Skeletal muscle satellite cell (primary cell): ENCODE results near the gene GABRA1. TPM values are rescaled to one million over a fixed set of nuclear protein-coding genes. Genes with fewer than 3 reads are reported as not detected.

Experiments used
- H3K27me3 ChIP-seq: 2 replicates; pipeline ENCODE4 v1.7.0; 2013; ENCODE audit warnings: low read length; ENCODE audit not compliant: control insufficient read depth, insufficient read depth
- H3K36me3 ChIP-seq: 2 replicates; pipeline ENCODE4 v1.7.0; 2013; ENCODE audit warnings: mild to moderate bottlenecking, control low read depth, low read length; ENCODE audit not compliant: insufficient read depth
- H3K4me1 ChIP-seq: 2 replicates; pipeline ENCODE4 v1.7.0; 2013; ENCODE audit warnings: low read length; ENCODE audit not compliant: control insufficient read depth, insufficient read depth
- H3K4me2 ChIP-seq: 2 replicates; pipeline ENCODE4 v1.7.0; 2013; ENCODE audit warnings: mild to moderate bottlenecking, low read length
- H3K4me3 ChIP-seq: 2 replicates; pipeline ENCODE4 v1.7.0; 2013; ENCODE audit warnings: low read length
- H3K9ac ChIP-seq: 2 replicates; pipeline ENCODE4 v1.7.0; 2013; ENCODE audit warnings: mild to moderate bottlenecking, low read depth, low read length, moderate library complexity
- H3K9me3 ChIP-seq: replicated peaks from 2 replicates; pipeline ENCODE4 v1.7.0; 2013; ENCODE audit warnings: mild to moderate bottlenecking, control low read depth, low read length
- total RNA-seq: library from RNA; depleted of rRNA; stranded (reverse); fragments of >200 nt; gene quantifications from 2 replicates; pipeline ENCODE4 v1.2.3, GENCODE V29; 2012; rRNA removed

Gene GABRA1
- total RNA-seq = not detected in 2 replicates

DNA sequence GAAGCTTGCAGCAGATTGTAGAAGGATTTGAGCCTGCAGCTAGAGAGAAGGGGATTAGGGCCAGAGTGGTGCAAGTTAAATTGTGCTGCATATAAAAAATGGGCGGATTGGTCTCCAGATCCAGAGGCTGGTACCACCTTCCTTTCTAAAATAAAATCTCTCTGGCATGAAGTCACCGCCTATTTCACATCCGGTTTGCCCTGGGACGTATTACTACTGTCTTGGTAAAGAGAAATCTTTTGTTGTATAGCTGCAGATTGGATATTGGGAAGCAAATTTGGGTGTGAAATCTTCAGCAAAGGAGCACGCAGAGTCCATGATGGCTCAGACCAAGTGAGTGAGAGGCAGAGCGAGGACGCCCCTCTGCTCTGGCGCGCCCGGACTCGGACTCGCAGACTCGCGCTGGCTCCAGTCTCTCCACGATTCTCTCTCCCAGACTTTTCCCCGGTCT, at the start of gene GABRA1:
Gene GABRA1, plus strand, starts transcription at position 180 of the 451 bp plus-strand sequence. CDS start 2,691 bp downstream, outside the sequence.
- Histone ChIP-seq H3K27me3 (no peaks in the 10 kb centered on the region), H3K4me2 (no peak within 1 kb of the TSS), H3K9me3 (no peaks in the 10 kb centered on the region), H3K4me3 (no peak within 1 kb of the TSS), H3K36me3 (no peaks in the 10 kb centered on the region), H3K9ac (no peak within 1 kb of the TSS), H3K4me1 (no peaks in the 10 kb centered on the region)

DNA sequence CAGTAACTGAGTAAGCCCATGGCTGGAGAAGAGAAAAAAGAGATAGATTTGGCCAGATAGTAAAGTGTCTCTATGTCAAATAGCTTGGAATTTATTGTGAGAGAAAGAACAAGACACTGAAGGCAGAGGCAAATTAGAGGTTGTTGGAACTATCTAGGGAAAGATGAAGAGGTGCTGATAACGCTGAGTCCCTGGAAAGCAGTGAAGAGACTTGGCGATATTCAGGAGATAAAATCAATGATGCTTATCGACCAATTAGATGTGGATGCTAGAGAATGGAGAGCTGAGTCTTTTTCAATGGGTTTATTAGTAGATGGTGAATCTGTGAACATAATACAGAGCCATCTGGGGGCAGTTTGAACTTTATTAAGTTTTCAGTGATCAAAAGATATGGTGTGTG, 48.6 kb upstream of the GABRA1 start:
- Histone ChIP-seq H3K9ac (no peak overlapping the region), H3K9me3 (no peaks in the 10 kb centered on the region), H3K27me3 (no peaks in the 10 kb centered on the region), H3K4me2 (no peak overlapping the region), H3K36me3 (no peaks in the 10 kb centered on the region), H3K4me3 (no peak overlapping the region), H3K4me1 (no peaks in the 10 kb centered on the region)

DNA sequence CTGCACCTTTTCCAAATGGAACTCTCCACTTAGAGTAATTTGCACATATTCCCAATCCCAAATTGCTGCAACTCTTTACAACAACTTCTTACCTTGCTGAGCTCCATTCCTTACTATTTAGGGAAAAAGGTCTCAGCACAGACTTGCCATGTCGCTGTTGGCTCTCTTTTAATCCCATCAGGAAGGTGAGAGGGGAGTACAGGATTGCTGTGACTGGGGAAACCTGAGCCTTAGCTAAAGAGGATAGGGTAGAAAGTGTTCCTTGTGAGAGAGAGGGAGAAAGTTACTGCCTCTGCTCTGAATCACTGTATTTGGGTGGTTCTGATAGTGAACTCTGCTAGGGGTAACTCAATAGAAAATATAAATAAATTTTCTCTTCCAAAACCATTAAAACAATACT, 43.7 kb upstream of the GABRA1 start:
- Histone ChIP-seq H3K4me3 (no peak overlapping the region), H3K4me2 (no peak overlapping the region), H3K9ac (no peak overlapping the region), H3K9me3 (peaks cover 3% of the 10 kb centered on the region), H3K36me3 (no peaks in the 10 kb centered on the region), H3K4me1 (no peaks in the 10 kb centered on the region), H3K27me3 (no peaks in the 10 kb centered on the region)

DNA sequence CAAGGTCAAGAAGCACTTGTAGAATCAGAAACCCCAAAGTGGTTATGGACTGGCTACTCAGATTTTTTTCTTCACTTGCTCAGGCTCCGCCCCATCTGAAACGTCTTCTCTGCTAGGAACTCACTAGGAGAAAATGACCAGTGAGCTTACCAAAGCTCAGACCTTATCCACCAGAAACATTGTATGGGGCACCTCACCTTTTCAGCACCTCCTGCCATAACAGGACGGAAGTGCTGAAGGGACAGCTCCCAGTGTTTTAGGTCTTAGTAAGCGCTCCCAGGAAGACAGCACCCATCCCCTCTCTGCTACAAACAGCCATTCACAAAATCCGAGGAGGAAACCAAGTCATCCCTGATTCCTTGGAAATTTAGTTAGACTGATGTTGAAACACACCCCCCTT, 1.2 kb upstream of the GABRA1 start:
- Histone ChIP-seq H3K4me3 (no peak overlapping the region), H3K9ac (no peak overlapping the region), H3K4me1 (no peaks in the 10 kb centered on the region), H3K9me3 (no peaks in the 10 kb centered on the region), H3K27me3 (no peaks in the 10 kb centered on the region), H3K36me3 (no peaks in the 10 kb centered on the region), H3K4me2 (no peak overlapping the region)

DNA sequence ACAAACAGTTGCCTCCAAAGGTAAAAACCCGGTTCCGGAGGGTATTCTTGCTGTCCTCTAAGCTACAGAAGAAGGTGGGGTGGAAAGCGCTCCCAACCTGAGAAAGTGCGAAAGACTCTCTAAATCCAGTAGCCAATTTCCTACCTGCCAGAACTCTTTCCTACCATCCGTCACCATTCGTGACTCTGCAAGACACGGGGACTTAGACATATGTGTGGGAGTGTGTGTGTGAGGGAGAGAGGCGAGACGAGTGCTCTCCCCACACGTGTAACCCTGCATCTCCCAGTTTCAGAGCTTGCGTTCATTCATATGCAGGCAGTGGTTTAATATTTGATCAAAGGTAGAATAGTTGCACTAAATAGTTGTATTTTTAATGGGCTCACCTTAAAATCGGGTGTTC, 473 bp upstream of the GABRA1 start:
- Histone ChIP-seq H3K36me3 (no peaks in the 10 kb centered on the region), H3K27me3 (no peaks in the 10 kb centered on the region), H3K9ac (no peak overlapping the region), H3K4me2 (no peak overlapping the region), H3K9me3 (no peaks in the 10 kb centered on the region), H3K4me1 (no peaks in the 10 kb centered on the region), H3K4me3 (no peak overlapping the region)

DNA sequence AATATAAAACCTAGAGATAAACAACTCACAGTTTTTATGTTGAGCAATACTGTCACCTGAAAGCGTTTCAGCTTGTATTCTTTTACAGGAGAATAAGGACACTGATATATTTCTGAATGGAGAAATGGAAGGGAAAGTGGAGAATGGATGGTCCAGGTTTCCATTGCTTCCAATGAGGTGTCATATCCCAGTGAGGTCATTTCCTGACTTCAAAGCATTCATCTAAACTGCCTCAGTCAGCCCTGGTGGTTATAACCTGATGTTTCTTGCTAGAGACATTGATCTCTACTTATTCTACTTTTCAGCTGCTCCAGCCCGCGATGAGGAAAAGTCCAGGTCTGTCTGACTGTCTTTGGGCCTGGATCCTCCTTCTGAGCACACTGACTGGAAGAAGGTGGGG, 2.6 kb downstream of the GABRA1 start:
- no peaks in the 10 kb centered on the region for H3K4me1 ChIP-seq
- H3K4me3 ChIP-seq = no peak overlapping the region
- no peak overlapping the region for H3K4me2 ChIP-seq
- H3K9me3 ChIP-seq = no peaks in the 10 kb centered on the region
- H3K9ac ChIP-seq = no peak overlapping the region
- no peaks in the 10 kb centered on the region for H3K27me3 ChIP-seq
- no peaks in the 10 kb centered on the region for H3K36me3 ChIP-seq

DNA sequence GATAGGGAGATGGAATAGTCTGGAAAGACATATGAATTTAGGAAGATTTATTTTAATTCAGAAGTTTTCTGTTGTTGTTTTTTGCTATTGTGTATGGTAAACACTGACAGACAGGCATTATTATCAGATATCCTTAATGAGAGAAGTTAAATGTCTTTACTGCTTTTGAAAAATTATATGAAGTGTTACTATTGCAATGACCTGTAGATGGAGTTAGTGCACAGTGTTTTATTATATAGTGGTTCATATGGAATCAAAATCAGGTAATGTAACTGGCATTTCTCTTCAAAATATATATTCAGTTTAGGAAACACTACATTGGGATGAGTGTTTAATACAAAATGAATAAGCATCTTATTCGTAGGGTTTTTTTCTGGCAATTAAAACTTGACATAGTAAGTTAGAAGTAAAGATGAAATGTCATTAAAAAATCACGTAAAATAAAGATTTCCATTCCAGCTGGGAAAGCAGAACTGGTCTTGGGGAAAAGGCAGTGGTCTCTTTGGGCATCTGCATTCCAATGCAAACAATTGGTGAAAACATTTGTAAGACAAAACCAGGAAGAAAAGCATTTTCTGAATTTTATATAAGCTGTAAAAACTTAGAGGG, 3.9 kb downstream of the GABRA1 start:
- Histone ChIP-seq H3K9ac (no peak overlapping the region), H3K27me3 (no peaks in the 10 kb centered on the region), H3K36me3 (no peaks in the 10 kb centered on the region), H3K4me3 (no peak overlapping the region), H3K9me3 (no peaks in the 10 kb centered on the region), H3K4me1 (no peaks in the 10 kb centered on the region), H3K4me2 (no peak overlapping the region)

DNA sequence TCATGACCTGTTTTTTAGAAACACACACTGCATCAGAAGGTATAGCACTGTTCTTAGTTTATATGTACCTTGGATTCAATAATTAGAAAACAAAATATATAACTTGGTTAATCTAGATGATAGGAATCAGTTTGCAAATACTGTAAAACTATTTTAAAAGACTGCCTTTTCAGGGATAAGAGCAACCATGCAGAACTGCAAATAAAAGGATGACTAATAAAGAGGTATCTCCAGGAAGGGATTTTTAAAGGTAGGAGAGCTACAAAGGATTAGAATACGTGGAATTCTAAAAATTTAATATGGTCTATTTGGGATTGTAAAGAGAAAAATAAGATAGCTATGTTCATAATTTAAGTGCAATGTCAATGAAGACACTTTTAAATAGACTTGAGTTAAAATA, 9.4 kb downstream of the GABRA1 start:
- H3K4me1 ChIP-seq = no peaks in the 10 kb centered on the region
- no peaks in the 10 kb centered on the region for H3K36me3 ChIP-seq
- H3K9me3 ChIP-seq = no peaks in the 10 kb centered on the region
- H3K4me2 ChIP-seq = no peak overlapping the region
- no peak overlapping the region for H3K4me3 ChIP-seq
- no peaks in the 10 kb centered on the region for H3K27me3 ChIP-seq
- no peak overlapping the region for H3K9ac ChIP-seq

DNA sequence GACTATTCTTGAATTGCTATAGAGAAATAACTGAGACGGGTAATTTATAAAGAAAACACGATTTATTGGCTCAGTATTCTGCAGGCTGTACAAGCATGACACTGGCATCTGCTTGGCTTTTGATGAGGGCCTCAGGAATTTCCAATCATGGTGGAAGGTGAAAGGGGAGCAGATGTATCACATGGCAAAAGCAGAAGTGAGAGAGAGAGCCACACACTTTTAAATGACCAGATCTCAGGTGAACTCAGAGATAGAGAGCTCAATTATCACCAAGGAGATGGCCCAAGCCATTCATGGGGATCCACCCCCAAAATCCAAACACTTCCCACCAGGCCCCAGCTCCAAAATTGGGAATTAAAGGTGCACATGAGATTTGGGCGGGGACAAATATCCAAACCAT, 15.3 kb downstream of the GABRA1 start:
- Histone ChIP-seq H3K9ac (no peak overlapping the region), H3K4me1 (no peaks in the 10 kb centered on the region), H3K27me3 (no peaks in the 10 kb centered on the region), H3K4me3 (no peak overlapping the region), H3K36me3 (no peaks in the 10 kb centered on the region), H3K4me2 (no peak overlapping the region), H3K9me3 (peaks cover 2% of the 10 kb centered on the region)

DNA sequence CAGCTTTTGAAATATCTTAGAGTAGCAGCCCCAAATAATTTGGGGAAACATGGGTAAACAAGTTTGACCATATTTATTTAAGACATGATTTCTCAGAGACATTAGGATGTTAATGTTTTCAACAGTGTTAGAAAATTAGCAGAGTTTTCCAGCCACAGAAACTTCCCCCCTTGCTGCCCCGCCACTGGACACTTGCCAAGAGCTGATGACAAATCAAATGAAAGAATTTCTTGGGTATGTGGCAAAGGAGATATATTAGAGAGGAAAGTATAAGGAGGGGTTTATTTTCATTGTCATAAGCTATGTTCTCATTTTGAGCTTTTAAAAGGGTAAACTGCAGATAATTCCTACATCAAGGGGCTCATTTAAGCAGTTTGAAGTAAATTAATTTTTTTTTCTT, 15.9 kb downstream of the GABRA1 start:
- no peaks in the 10 kb centered on the region for H3K27me3 ChIP-seq
- H3K36me3 ChIP-seq = no peaks in the 10 kb centered on the region
- H3K4me2 ChIP-seq = no peak overlapping the region
- H3K4me1 ChIP-seq = no peaks in the 10 kb centered on the region
- no peak overlapping the region for H3K4me3 ChIP-seq
- peaks cover 2% of the 10 kb centered on the region for H3K9me3 ChIP-seq
- H3K9ac ChIP-seq = no peak overlapping the region

DNA sequence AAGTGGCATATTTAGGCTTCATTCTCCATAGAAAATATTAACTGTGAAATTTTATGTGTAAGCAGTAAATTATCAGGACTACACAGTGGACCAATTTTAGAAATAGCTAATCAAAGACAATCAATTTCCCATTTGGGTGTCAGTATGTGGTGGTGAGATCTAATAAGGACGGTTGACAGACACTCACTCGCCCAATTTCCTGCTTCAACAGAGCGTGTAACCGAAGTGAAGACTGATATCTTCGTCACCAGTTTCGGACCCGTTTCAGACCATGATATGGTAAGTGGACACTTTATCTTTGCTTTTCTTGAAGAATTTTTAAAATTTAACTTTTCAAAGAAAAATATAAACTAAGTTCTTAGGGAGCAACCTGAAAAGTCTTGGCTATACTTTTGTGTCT, 17.6 kb downstream of the GABRA1 start:
- Histone ChIP-seq H3K9me3 (peaks cover 2% of the 10 kb centered on the region), H3K4me3 (no peak overlapping the region), H3K4me2 (no peak overlapping the region)

DNA sequence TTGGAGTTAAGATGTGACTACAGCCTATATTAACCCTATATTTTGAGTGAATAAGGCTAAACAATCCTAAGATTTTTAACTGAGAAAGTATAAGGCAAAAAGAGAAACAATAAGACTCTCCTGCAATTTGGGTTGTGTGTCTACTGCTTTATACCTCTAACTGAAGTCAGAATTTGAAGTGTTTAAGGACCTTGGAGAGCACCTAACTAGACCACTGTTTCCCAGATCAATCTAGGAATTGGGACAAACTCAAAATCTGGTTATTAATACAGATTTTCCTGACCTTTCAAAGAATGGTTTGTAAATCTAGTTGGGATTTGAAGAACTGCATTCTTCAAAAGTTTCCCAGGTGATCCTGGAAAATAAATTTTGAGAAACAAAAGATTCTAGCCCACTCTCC, 42.1 kb downstream of the GABRA1 start:
- H3K9me3 ChIP-seq = no peaks in the 10 kb centered on the region
- no peak overlapping the region for H3K4me2 ChIP-seq
- H3K36me3 ChIP-seq = no peaks in the 10 kb centered on the region
- no peaks in the 10 kb centered on the region for H3K4me1 ChIP-seq
- H3K9ac ChIP-seq = no peak overlapping the region
- no peaks in the 10 kb centered on the region for H3K27me3 ChIP-seq
- no peak overlapping the region for H3K4me3 ChIP-seq

More for the DNA sequence above, 17.6 kb downstream of the GABRA1 start:
- Histone ChIP-seq H3K4me1 (no peaks in the 10 kb centered on the region), H3K36me3 (no peaks in the 10 kb centered on the region), H3K9ac (no peak overlapping the region), H3K27me3 (no peaks in the 10 kb centered on the region)
